Mucosa of gallbladder (tissue), 1 donor: ENCODE results near the gene WDR48. TPM values are rescaled to one million over a fixed set of nuclear protein-coding genes. Genes with fewer than 3 reads are reported as not detected.
"Not testable (repeated sequence)": the region's sequence is repeated elsewhere in the genome, so short reads cannot be mapped to it uniquely, and the experiment has no call there.

Source experiments
- DNase-seq: peaks from one replicate; pipeline ENCODE4 v3.0.0-alpha.2; 2020; ENCODE audit warnings: low spot score
- total RNA-seq: library from RNA; stranded (reverse); gene quantifications from one replicate; pipeline ENCODE4 v1.2.1, GENCODE V29; 2021
- donor health status: DM: no; HTN: no; CAD: no.

WDR48 gene
- total RNA-seq = 45.6 TPM

DNA sequence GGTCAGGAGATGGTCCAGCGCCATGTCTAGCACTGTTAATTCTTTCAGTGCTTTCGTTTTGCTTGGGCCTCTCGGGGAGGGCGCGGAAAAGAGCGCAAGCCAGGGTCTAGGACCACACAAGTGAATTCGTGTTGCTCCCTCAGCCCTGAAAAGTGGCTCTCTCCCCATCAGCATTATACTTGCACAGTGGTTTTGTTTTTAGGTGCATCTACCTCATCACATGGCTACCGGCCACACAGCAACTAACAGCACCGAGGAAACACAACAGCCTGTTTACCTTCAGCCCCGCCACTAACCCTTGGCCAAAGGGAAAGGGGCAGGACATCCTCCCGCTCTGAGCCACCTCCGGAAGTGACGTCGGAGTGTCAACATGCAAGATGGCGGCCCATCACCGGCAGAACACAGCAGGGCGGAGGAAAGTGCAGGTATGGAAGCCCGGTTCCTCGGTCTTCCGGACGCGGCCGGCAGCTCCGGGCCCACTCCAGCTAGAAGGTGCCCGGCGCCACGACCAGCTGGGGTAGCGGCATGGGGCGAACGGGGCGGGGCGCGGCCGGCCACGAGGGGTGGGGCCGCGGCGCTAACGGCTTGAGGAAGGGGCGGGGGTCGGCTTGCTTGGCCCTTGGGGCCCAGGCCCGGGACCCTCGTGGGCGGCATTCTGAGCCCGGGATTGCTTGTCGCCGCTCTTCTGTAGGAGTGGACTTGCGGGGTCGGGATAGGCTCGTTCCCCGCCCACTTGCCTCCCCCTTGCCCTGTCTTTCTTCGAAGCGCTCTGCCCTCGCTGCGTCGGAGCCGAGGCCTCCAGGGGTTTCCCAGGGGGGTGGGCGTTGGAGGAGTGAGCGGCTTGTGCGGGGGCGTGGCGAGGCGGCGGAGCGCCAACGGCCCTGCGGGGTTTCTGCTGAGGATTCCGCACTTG, at the start of gene WDR48, which contains the start of gene SCN11A:
TSS of gene WDR48 (plus strand) at position 368 of the 913 bp plus-strand sequence. CDS start at position 378, 10 bp downstream.
TSS of gene SCN11A (minus strand) at position 296 of the 913 bp plus-strand sequence. CDS start 101,582 bp downstream, outside the sequence.
- peak; percentile 94 for DNase-seq

DNA sequence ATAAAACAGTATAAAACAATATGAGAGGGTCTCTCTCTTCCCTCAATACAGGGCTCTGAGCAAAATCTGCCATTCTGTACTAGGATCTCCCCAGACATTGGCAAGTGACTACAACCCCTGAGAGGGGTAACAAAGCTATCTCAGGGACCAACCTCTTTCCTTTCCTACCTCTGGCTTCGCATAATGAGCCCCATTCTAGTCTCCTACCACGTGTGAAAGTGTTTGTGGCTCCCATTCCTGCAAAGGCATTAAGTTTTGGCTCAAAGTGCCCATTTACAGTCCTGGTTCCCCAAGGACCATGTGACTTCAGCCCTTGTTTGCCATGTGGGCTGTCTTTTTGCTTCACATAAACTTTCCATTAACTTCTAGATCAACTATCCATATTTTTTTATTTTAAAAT, 46.5 kb upstream of the WDR48 start:
- no peak for DNase-seq

DNA sequence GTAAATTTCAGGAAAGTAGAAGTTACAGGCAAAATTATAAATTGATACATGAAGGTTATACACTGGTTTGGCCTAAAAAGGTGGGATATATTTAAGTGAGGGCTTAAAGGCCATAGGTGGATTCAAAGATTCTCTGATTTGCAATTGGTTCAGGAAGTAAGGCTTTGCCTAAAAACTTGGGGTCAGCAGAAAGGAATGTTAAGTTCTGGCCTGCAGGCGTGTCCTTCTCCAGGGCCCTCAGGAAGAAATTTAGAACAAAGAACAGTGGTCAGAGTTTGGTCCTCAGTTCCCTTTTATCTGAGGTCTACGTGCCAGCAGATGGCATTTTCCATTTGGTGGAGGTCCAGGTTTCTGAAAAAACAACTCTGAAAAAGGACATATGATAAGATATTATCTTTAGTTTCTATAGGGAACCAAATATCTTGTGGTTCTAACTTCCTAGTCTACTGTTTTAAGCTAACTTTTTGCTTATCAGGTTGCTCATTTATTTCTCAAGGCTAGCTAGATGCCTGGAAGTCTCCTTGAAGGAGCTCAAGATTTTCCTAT, 40.6 kb upstream of the WDR48 start:
- DNase-seq = no peak

DNA sequence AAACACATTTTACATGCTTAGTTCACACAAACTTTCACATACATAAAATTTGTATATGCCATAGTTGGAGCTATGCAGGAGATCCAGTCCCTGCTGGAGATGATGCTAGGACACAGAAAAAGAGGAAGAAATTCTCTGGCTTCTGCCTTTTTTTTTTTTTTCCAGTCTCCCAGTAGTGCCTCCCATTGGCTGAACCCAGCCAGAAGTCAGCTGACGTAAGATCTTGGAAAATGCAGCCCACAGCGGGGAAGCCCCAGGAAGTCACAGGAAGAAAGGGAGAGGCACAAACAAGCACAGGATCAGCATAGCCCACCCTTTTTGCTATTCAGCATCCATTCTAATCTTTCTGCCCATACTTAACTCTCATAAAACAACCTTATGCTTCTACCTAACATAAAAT, 38.5 kb upstream of the WDR48 start:
- DNase-seq = no peak

DNA sequence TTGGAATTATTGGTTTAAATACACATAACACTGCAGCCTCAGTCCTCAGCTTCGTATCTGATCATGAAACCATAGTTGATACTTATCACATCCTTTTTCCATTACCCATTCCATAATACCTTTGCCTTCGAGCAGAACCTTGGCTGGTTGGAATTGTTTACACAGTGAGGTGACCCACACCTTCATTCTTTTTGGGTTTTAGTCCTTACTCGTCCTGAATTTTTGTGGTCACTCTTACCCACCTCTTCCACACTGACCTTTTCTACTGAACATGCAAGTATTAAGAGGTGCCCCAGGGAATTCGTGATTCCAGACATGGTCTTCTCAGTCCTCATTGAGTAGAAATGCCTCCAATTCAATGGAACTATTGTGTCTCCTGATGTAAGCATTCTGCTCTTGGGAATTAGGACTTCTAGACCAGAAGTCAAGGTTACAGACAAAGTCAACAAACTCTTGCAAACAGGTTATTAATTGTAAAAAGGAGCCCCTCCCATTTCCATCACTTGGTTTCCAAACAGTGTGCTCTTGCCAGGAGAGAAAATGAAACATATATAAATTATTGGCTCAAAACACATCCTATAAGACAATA, 37.8 kb upstream of the WDR48 start:
- no peak for DNase-seq

DNA sequence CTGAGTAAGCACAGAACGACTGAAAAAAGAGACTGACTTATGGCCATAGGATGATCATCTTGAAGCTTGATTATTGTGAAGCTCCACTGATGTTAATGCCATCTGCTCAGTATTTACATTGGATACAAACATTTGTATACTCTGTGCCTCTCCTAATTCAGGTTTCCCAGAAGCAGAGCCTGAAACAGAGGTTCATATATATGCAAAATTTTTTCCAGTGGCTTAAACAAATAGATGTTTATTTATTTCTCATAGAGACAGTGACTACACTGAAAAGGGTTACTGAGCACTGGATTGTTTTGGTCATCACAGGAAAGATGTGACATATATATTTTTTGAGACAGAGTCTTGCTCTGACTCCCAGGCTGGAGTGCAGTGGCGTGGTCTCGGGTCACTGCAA, 36.4 kb upstream of the WDR48 start:
- DNase-seq = no peak

DNA sequence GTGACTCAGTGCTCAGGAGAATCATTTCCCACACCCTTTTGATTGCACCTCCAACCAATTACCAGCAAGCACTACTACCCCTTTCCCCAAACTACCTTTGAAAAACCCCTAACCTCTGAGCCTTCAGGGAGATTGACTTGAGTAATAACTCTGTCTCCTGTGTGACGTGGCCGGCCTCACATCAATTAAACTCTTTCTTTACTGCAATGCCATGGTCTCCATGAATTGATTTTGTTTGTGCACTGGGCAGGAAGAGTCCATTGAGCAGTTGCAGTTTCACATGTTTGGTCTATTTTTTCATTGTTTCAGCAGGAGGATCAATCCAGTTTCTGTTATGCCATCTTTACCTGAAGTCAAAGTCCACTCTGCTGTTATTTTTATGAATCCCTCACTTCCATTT, 32.5 kb upstream of the WDR48 start:
- peak; percentile 33 for DNase-seq

DNA sequence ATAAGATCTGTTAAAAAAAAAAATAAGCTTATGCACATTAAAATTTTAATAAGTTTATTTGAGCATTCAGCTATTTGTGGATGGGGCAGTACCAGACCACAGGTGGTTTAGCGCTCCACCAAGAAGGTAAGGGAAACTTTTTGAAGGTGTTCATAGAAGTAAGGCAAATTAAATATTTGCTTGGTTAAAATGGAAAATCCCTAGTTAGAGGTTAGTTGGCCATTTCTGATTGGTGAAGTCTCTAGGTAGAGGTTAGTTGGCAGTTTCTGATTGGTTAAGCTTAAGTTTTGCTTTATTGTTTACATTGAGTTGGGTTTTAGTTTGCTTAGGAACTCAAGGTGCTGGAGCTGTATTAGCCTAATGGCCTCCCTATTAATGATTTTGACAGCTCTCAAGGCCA, 30.8 kb upstream of the WDR48 start:
- DNase-seq = no peak

DNA sequence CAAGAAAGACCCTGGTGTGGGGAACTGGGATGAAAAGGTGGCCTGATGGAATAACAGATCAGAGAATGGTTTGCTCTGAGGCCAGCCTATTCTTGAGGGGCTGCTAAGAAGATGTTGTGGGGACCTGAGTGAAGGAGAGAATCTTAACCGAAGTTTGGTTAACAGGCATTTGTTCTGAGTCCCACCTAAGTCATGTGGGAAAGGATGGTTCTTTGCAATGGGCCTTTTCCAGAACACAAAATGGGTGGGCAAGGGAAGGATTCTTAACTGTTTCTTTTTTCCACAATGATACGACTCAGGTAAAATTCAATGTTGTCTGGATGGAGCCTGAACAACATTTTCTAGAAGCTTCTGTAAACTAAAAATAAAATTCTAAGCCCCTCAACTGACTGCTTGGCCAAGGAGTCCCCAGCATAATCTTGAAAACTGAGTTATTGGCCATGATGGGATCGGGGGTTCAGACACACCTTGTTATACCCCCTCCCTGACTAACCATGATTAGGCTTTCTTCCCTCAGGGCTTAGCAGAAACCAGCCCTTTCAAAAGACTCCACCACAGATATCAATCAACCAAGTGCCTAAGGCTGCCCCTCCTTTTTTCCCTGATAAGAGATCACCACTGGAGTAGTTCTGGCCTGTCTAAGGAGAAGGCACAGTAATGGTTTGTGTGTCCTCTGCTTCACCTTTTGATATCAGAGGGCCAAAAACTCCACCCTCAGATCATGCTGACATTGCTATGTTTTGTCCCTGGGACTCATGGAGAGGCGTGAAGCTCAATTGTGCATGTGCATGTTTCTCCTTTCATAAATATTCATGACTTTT, 30.1 kb upstream of the WDR48 start:
- no peak for DNase-seq

DNA sequence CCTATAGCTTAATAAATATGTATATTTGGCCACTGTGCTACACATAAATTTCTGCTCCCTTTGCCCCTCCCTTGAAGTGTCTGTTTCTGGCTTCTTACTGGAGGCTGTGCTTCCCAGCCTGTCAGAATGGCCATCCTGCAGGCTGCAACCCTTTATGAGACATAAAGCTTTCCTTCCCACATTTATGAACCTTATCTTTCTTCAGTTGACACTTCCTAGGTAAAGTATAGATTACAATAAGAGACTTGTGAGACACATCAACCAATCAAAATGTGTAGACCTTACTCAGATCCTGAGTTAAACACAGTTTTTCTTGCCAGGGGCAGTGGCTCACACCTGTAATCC, 29.6 kb upstream of the WDR48 start:
- no peak for DNase-seq

DNA sequence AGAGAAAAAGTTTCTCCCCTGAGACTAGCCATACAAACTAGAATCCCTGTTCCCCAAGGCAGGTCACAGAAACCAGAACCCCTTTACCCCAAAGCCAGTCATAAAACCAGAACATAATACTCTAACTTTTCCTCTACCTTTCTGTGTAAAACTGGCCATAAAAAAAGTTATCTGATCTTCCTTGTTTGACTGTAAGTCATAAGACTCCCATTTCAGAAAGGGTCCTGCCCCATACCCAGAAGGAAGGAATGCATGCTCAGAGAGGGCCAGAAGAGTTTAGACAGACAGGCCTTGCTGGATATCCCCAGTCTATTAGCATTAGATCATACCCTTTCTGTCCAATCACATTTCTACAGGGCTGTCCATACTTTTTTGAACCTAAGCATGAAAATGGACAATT, 27.3 kb upstream of the WDR48 start:
- DNase-seq = no peak

DNA sequence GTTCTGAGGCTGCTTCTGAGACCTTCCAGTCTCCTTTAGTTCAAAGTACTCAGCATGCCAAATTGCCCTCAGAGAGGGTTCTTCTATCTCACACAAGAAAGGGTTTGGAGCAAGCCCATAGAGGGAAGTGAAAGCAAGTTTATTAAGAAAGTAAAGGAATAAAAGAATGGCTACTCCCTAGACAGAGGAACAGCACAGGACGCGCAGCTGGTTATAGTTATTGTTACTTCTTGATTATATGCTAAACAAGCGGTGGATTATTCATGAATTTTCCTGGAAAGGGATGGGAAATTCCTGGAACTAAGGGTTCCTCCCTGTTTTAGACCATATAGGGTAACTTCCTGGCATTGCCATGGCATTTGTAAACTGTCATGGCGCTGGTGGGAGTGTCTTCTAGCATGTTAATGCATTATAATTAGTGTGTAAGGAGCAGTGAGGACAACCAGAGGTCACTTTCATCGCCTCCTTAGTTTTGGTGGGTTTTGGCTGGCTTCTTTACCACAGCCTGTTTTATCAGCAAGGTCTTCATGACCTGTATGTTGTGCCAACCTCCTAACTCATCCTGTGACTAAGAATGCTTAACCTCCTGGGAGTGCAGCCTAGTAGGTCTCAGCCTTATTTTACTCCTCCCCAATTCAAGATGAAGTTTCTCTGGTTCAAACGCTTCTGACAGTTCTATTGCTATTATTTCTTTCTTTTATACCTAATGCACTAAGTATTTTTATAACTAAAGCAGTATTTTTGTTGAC, 26.4 kb upstream of the WDR48 start:
- DNase-seq = no peak

DNA sequence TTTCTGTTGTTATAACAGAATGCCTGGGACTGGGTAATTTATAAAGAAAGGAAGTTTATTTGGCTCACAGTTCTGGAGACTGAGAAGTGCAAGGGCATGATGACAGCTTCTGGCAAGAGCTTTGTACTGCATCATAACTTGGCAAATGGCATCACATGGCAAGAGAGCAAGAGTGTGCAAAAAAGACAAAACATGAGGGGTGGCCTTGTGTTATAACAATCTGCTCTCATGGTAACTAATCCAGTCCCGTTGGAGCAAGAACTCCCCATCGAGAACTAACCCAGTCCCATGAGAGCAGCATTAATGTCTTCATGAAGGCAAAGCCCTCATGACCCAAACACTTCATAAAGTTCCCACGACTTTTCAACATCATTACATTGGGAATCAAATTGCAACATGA, 23.3 kb upstream of the WDR48 start:
- DNase-seq = no peak

DNA sequence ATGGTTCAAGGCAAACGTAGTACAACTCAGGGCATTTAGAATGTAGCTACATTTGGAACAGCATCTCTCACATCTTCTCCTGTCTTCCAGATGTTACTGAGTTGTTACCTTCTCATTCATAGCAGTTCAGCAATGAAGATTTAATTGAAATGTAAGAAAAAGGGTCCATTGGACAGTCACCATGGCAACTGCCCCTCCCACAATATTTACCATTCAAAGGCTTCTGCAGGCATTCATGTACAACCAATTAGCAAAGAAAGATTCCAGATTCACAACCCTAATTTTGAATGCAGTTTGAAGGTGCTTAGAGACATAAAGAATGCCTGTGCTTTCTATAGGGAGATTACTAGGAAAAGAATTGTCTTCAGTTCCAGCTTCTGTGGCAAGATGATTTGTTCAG, 22.3 kb upstream of the WDR48 start:
- no peak for DNase-seq

DNA sequence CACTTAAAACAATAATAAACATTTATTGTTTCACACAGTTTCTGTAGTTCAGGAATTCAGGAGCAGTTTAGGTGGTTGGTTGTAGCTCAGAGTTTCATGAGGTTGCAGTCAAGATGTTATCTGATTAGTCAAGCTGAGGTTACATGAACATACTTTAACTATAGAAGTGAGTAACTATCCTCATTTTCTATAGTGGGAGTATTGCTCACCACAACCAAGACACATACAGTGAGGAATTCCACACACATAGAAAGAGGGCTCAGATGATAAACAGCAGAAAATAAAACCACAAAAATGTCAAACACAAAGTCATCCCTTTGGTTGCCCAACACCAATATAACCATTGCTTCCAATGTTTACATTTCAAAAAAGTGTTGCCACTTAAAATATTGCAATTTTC, 13.7 kb upstream of the WDR48 start:
- no peak for DNase-seq

DNA sequence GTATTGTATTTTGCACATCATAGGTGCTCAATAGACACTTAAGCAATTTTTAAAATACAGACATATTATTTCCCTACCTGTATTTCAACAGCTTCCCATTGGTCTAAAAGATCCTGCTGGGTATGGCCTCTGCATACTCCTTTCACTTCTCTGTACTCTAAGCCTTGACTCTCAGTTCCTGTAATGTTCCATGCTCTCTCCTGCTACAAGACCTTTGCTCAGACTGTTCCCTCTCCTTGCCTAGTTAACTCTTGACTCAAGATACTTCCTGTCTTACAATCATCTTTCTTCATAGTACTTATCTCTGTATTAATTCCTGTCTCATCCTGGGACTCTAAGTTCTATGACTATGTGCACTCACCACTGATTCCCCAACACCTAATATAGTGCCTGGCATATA, 1.8 kb upstream of the WDR48 start:
- DNase-seq = no peak

DNA sequence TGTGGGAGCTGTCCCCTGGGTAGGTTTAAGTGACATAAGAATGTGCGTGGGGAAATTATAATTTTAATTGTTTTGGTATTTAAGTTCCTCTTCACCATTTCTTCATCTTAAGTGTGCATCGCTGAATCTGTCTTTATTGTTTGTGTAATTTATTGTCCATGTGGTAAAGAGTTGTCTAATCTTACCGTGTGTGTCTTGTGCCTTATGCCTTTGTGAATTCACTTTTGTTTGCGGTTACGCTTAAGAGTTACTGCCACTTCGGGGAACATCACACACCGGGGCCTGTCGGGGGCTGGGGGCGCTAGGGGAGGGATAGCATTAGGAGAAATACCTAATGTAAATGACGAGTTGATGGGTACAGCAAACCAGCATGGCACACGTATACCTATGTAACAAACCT, 767 bp downstream of the WDR48 start:
- no peak for DNase-seq

DNA sequence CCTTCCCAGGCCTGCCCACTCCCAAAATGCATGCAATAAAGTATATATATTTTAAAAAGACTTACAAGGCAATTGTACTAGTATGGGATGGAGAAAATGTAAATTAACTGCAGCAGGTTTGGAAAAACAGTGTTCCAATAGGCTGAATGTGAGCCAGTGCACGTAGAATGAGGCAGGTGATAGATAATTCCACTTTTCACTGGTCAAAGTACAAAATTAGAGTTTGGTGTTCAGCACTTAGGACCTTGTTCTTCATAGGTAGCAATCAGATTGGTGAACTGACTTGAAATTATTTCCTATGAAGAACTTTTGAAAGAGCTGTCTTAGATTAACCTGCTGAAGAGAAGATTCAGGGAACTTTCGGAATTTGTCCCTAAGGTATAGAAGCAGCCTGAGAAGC, 1.9 kb downstream of the WDR48 start:
- DNase-seq = no peak

DNA sequence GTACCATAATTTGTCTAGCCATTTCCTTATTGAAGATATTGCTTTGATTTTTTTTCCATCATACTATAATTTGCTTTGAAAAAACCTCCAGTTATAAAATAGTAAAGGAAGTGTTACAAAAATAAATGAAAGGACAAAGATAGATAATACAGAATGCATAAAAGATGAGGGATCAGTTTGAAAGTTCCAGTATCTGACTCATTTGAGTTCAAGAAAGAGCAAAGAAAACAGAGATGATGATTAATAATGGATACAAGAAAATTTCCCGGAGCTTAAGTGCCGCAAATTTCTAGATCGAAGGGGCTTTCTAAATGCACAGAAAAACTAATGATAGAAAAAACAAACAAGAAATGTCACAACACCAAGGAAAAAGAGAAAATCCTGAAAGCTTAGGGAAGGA, 4.3 kb downstream of the WDR48 start:
- DNase-seq = no peak

DNA sequence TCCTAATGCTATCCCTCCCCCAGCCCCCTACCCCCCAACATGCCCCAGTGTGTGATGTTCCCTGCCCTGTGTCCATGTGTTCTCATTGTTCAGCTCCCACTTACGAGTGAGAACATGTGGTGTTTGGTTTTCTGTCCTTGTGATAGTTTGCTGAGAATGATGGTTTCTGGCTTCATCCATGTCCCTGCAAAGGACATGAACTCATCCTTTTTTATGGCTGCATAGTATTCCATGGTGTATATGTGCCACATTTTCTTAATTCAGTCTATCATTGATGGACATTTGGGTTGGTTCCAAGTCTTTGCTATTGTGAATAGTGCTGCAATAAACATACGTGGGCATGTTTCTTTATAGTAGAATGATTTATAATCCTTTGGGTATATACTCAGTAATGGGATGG, 9.4 kb downstream of the WDR48 start:
- DNase-seq = not testable (repeated sequence)

DNA sequence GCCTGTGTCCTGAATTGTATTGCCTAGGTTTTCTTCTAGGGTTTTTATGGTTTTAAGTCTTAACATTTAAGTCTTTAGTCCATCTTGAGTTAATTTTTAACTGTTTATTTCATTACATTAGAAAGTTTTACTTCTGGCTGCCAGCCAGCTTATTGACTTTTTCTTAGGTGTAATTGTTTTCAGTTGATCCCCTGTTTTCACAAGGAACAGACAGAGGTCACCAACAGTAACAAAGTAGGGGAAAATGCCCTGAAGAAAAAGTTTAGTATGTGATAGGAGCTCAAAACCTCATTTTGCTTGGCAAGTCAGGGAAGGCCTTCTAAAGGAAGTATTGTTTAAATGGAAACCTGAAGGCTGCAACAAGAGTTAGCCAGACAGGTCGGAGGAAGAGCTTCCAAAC, 10.4 kb downstream of the WDR48 start:
- DNase-seq = peak; percentile 48

DNA sequence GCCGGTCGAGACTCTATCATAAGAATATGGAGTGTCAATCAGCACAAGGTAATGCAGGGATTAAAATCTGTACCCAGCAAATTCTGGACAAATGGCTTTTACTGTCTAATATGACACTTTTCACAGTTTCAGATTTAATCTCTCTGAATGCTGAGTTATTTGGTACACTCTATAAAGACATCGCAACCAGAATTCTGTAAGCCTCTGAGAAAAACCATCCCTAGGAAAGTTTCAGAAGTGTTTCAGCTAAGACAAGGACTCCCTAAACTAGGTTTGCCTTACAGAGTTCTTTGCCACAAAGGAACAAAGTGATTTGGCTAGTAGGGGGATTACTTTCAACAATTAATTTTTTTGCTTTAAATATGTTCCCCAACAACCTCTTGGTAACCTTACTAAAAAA, 11.3 kb downstream of the WDR48 start:
- no peak for DNase-seq
